SK-N-SH treated with all-trans-retinoic acid at 6 μM for 48 hours (cell line): Measurements from ENCODE around the gene KBTBD4.

ENCODE experiments used
- ATAC-seq: fragments of 200-7000 bp; cut with Tn5 transposase; 3 replicates; pipeline ENCODE4 v1.9.1; 2020; ENCODE audit warnings: mild to moderate bottlenecking, moderate library complexity
- ARNTL ChIP-seq: fragments of 450-650 bp; formaldehyde crosslinking; IDR thresholded peaks from 2 replicates; pipeline ENCODE4 v1.5.0; 2020; ENCODE audit warnings: low read depth, mild to moderate bottlenecking, moderate library complexity, borderline replicate concordance
- BACH2 ChIP-seq: fragments of 250-450 bp; sonication (Bioruptor Pico); IDR thresholded peaks from 2 replicates; pipeline ENCODE4 v1.9.0; 2021; ENCODE audit warnings: mild to moderate bottlenecking, borderline replicate concordance
- ESRRG ChIP-seq: fragments of 250-450 bp; sonication (Bioruptor Pico); IDR thresholded peaks from 2 replicates; pipeline ENCODE4 v1.6.1; 2021; ENCODE audit warnings: mild to moderate bottlenecking
- GLIS3 ChIP-seq: fragments of 250-450 bp; sonication (Bioruptor Pico); IDR thresholded peaks from 2 replicates; pipeline ENCODE4 v1.5.0; 2020; ENCODE audit warnings: mild to moderate bottlenecking, moderate library complexity
- ISL1 ChIP-seq: fragments of 250-450 bp; sonication (Bioruptor Pico); IDR thresholded peaks from 2 replicates; pipeline ENCODE4 v2.1.2; 2022; ENCODE audit warnings: mild to moderate bottlenecking, moderate library complexity
- OSR1 ChIP-seq: fragments of 250-450 bp; sonication (Bioruptor Pico); IDR thresholded peaks from 2 replicates; pipeline ENCODE4 v1.8.0; 2022; ENCODE audit warnings: moderate library complexity, mild to moderate bottlenecking, inconsistent platforms
- PPARA ChIP-seq: fragments of 250-450 bp; sonication (Bioruptor Pico); IDR thresholded peaks from 2 replicates; pipeline ENCODE4 v1.5.0; 2020; ENCODE audit warnings: mild to moderate bottlenecking, borderline replicate concordance
- RARB ChIP-seq: fragments of 250-450 bp; sonication (Bioruptor Pico); IDR thresholded peaks from 2 replicates; pipeline ENCODE4 v1.8.0; 2021; ENCODE audit warnings: mild to moderate bottlenecking, moderate library complexity
- SNAI2 ChIP-seq: fragments of 250-450 bp; sonication (Bioruptor Pico); IDR thresholded peaks from 2 replicates; pipeline ENCODE4 v1.5.0; 2020; ENCODE audit warnings: mild to moderate bottlenecking, moderate library complexity
- TCF4 ChIP-seq: fragments of 250-450 bp; sonication (Bioruptor Pico); IDR thresholded peaks from 2 replicates; pipeline ENCODE4 v1.8.0; 2021; ENCODE audit warnings: mild to moderate bottlenecking, moderate library complexity, borderline replicate concordance
- TOX ChIP-seq: fragments of 250-450 bp; sonication (Bioruptor Pico); IDR thresholded peaks from 2 replicates; pipeline ENCODE4 v1.8.0; 2021; ENCODE audit warnings: mild to moderate bottlenecking, moderate library complexity, borderline replicate concordance
- ZC3H10 ChIP-seq: fragments of 250-450 bp; sonication (Bioruptor Pico); IDR thresholded peaks from 2 replicates; pipeline ENCODE4 v1.5.1; 2021; ENCODE audit warnings: mild to moderate bottlenecking, moderate library complexity
- ZFP3 ChIP-seq: fragments of 250-450 bp; sonication (Bioruptor Pico); IDR thresholded peaks from 2 replicates; pipeline ENCODE4 v1.5.0; 2020; ENCODE audit warnings: mild to moderate bottlenecking, moderate library complexity
- ZFP30 ChIP-seq: fragments of 450-650 bp; formaldehyde crosslinking; IDR thresholded peaks from 2 replicates; pipeline ENCODE4 v1.5.0; 2022; ENCODE audit warnings: mild to moderate bottlenecking, moderate library complexity
- ZNF565 ChIP-seq: fragments of 450-650 bp; formaldehyde crosslinking; conservative IDR thresholded peaks from 2 replicates; pipeline ENCODE4 v1.5.0; 2020; ENCODE audit warnings: low read depth, mild to moderate bottlenecking, moderate library complexity
- ZNF70 ChIP-seq: fragments of 450-650 bp; formaldehyde crosslinking; IDR thresholded peaks from 2 replicates; pipeline ENCODE4 v1.5.0; 2020; ENCODE audit warnings: mild to moderate bottlenecking, moderate library complexity
- ZNF8 ChIP-seq: fragments of 450-650 bp; formaldehyde crosslinking; IDR thresholded peaks from 2 replicates; pipeline ENCODE4 v1.5.0; 2020; ENCODE audit warnings: mild to moderate bottlenecking, moderate library complexity
- TF ChIP-seq, protein P1 (sequence below): fragments of 250-450 bp; sonication (Bioruptor Pico); IDR thresholded peaks from 2 replicates; pipeline ENCODE4 v1.8.0; 2020; ENCODE audit warnings: mild to moderate bottlenecking, moderate library complexity, borderline replicate concordance
- TF ChIP-seq, protein P2 (sequence below): fragments of 250-450 bp; sonication (Bioruptor Pico); IDR thresholded peaks from 2 replicates; pipeline ENCODE4 v1.5.1; 2021; ENCODE audit warnings: mild to moderate bottlenecking, moderate library complexity
- TF ChIP-seq, protein P3 (sequence below): fragments of 250-450 bp; sonication (Bioruptor Pico); IDR thresholded peaks from 2 replicates; pipeline ENCODE4 v1.5.0; 2020; ENCODE audit warnings: mild to moderate bottlenecking, moderate library complexity
- TF ChIP-seq, protein P4 (sequence below): fragments of 250-450 bp; sonication (Bioruptor Pico); IDR thresholded peaks from 2 replicates; pipeline ENCODE4 v1.5.1; 2020; ENCODE audit warnings: low read depth, mild to moderate bottlenecking, moderate library complexity
- TF ChIP-seq, protein P5 (sequence below): fragments of 250-450 bp; sonication (Bioruptor Pico); IDR thresholded peaks from 2 replicates; pipeline ENCODE4 v1.8.0; 2021; ENCODE audit warnings: low read depth, mild to moderate bottlenecking, moderate library complexity, borderline replicate concordance

KBTBD4 gene

DNA sequence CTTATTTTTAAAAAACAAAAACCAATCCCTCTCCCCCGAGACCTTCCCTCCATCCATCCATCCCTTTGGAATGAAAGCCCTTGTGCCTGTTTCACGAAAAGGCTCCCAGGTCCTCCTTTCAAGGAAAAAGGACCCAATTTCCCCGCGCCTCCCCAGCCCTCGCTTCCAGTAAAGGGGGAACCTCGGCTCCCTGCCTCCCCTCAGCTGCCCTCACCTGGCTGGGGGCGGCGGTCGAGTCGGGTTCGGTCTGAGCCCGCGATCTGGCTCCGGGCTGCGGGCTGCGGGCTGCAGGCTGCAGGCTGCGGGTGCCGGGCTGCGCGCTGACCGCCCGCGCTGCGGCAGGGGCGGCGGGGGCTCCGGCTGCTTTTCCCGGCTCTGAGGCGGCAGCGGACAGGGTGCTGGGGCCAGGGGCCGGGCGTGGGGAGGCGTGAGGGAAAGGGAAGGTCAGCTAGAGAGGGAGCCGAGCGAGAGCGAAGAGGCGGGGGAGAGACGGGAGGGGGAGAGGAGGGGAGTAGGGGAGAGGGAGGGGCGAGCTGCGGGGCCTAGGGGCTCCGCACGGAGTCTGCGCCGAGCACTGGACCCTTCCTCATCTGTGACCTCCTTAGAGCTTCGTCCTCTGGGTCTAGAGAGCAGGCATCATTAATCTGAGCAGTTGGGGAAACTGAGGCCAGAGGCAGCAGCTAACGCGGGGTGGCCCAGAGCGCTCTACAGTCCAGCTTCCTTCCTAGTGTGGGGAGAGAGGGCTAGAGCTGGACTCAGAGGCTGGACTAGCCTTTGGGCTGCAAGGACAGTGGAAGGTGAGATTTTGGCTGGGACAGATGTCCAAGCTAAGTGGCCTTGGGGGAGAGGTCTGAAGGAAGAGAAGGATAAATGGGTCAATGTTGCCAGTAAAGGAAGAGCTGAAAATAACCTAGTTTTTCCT, 15.4 kb upstream of the KBTBD4 start, which contains the start of gene C1QTNF4:
TSS of gene C1QTNF4 (minus strand) at position 478 of the 922 bp plus-strand sequence. CDS start 3,601 bp downstream, outside the sequence.
- TF ChIP-seq ZC3H10 (CRISPR knock-in tag) = no peak
- TF ChIP-seq RARB (CRISPR knock-in tag) = no peak
- TF ChIP-seq ZFP3 (CRISPR knock-in tag) = no peak
- TF ChIP-seq ARNTL (CRISPR knock-in tag) = no peak
- TF ChIP-seq ZNF565 = no peak
- TF ChIP-seq, protein P1, sequence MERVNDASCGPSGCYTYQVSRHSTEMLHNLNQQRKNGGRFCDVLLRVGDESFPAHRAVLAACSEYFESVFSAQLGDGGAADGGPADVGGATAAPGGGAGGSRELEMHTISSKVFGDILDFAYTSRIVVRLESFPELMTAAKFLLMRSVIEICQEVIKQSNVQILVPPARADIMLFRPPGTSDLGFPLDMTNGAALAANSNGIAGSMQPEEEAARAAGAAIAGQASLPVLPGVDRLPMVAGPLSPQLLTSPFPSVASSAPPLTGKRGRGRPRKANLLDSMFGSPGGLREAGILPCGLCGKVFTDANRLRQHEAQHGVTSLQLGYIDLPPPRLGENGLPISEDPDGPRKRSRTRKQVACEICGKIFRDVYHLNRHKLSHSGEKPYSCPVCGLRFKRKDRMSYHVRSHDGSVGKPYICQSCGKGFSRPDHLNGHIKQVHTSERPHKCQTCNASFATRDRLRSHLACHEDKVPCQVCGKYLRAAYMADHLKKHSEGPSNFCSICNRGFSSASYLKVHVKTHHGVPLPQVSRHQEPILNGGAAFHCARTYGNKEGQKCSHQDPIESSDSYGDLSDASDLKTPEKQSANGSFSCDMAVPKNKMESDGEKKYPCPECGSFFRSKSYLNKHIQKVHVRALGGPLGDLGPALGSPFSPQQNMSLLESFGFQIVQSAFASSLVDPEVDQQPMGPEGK = no peak
- no peak for TF ChIP-seq ZFP30 (CRISPR knock-in tag)
- TF ChIP-seq BACH2 (CRISPR knock-in tag) = no peak
- TF ChIP-seq TCF4 (CRISPR knock-in tag) = no peak
- TF ChIP-seq, protein P2, sequence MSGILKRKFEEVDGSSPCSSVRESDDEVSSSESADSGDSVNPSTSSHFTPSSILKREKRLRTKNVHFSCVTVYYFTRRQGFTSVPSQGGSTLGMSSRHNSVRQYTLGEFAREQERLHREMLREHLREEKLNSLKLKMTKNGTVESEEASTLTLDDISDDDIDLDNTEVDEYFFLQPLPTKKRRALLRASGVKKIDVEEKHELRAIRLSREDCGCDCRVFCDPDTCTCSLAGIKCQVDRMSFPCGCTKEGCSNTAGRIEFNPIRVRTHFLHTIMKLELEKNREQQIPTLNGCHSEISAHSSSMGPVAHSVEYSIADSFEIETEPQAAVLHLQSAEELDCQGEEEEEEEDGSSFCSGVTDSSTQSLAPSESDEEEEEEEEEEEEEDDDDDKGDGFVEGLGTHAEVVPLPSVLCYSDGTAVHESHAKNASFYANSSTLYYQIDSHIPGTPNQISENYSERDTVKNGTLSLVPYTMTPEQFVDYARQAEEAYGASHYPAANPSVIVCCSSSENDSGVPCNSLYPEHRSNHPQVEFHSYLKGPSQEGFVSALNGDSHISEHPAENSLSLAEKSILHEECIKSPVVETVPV (CRISPR knock-in tag) = no peak
- TF ChIP-seq ZNF70 (CRISPR knock-in tag) = no peak
- no peak for TF ChIP-seq ISL1 (CRISPR knock-in tag)
- no peak for TF ChIP-seq PPARA (CRISPR knock-in tag)
- TF ChIP-seq, protein P3, sequence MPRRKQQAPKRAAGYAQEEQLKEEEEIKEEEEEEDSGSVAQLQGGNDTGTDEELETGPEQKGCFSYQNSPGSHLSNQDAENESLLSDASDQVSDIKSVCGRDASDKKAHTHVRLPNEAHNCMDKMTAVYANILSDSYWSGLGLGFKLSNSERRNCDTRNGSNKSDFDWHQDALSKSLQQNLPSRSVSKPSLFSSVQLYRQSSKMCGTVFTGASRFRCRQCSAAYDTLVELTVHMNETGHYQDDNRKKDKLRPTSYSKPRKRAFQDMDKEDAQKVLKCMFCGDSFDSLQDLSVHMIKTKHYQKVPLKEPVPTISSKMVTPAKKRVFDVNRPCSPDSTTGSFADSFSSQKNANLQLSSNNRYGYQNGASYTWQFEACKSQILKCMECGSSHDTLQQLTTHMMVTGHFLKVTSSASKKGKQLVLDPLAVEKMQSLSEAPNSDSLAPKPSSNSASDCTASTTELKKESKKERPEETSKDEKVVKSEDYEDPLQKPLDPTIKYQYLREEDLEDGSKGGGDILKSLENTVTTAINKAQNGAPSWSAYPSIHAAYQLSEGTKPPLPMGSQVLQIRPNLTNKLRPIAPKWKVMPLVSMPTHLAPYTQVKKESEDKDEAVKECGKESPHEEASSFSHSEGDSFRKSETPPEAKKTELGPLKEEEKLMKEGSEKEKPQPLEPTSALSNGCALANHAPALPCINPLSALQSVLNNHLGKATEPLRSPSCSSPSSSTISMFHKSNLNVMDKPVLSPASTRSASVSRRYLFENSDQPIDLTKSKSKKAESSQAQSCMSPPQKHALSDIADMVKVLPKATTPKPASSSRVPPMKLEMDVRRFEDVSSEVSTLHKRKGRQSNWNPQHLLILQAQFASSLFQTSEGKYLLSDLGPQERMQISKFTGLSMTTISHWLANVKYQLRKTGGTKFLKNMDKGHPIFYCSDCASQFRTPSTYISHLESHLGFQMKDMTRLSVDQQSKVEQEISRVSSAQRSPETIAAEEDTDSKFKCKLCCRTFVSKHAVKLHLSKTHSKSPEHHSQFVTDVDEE (CRISPR knock-in tag) = no peak
- no peak for TF ChIP-seq SNAI2 (CRISPR knock-in tag)
- no peak for TF ChIP-seq TOX (CRISPR knock-in tag)
- no peak for TF ChIP-seq OSR1
- TF ChIP-seq ZNF8 (CRISPR knock-in tag) = no peak
- TF ChIP-seq, protein P4, sequence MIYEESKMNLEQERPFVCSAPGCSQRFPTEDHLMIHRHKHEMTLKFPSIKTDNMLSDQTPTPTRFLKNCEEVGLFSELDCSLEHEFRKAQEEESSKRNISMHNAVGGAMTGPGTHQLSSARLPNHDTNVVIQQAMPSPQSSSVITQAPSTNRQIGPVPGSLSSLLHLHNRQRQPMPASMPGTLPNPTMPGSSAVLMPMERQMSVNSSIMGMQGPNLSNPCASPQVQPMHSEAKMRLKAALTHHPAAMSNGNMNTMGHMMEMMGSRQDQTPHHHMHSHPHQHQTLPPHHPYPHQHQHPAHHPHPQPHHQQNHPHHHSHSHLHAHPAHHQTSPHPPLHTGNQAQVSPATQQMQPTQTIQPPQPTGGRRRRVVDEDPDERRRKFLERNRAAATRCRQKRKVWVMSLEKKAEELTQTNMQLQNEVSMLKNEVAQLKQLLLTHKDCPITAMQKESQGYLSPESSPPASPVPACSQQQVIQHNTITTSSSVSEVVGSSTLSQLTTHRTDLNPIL (CRISPR knock-in tag) = no peak
- peak; percentile 70 for ATAC-seq

DNA sequence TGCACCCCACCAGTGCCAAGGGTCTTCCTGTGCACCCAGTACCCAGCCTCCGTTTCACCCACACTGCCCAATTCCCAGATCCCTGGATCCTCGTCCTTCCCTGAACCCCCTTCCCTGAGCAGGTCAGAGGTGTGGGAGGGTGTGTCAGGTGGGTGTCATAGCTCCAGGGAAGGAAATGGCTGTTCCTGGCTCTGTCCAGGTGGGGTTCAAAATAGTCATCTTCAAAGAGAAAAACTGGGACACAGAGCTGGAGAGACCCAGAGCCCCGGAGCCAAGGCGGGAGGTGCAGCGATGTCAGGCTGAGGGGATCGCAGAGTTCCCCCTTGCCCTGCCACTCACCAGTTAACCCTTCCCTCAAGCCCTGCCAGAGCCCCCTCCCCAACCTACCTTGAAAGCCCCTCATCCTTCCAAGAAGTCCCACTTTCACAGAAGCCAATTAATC, 14.7 kb upstream of the KBTBD4 start:
- peak; percentile 9; the same call in 1 of the 3 replicates for ATAC-seq
- TF ChIP-seq OSR1 (no peak), ZC3H10 (CRISPR knock-in tag) (no peak), ARNTL (CRISPR knock-in tag) (no peak), SNAI2 (CRISPR knock-in tag) (no peak), GLIS3 (CRISPR knock-in tag) (no peak), PPARA (CRISPR knock-in tag) (no peak), ESRRG (CRISPR knock-in tag) (no peak), ZFP3 (CRISPR knock-in tag) (no peak)
- TF ChIP-seq, protein P2 (CRISPR knock-in tag) = no peak
- TF ChIP-seq, protein P5, sequence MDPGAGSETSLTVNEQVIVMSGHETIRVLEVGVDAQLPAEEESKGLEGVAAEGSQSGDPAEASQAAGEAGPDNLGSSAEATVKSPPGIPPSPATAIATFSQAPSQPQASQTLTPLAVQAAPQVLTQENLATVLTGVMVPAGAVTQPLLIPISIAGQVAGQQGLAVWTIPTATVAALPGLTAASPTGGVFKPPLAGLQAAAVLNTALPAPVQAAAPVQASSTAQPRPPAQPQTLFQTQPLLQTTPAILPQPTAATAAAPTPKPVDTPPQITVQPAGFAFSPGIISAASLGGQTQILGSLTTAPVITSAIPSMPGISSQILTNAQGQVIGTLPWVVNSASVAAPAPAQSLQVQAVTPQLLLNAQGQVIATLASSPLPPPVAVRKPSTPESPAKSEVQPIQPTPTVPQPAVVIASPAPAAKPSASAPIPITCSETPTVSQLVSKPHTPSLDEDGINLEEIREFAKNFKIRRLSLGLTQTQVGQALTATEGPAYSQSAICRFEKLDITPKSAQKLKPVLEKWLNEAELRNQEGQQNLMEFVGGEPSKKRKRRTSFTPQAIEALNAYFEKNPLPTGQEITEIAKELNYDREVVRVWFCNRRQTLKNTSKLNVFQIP (CRISPR knock-in tag) = no peak
- TF ChIP-seq, protein P4 (CRISPR knock-in tag) = no peak
